ENCODE data around the gene DUS2.

Gene DUS2

GRCh38 chr16:68126395-68126794 lies 103.3 kb downstream of the DUS2 start:
- no peak for DNase-seq (ENCODE audit: low spot score)

GRCh38 chr16:68128577-68129305 lies 105.7 kb downstream of the DUS2 start:
- DNase-seq (ENCODE audit: low spot score), result no peak
